HFFc6 (cell line): Measurements from ENCODE around the gene LIPE. TPM values are rescaled to one million over a fixed set of nuclear protein-coding genes. Genes with fewer than 3 reads are reported as not detected.

Experiments used
- DNase-seq: peaks from one replicate; pipeline ENCODE4 v3.0.0-alpha.2; 2018
- H3K27ac Mint-ChIP-seq: 2 replicates; pipeline ENCODE4 v1.8.0; 2020; ENCODE audit warnings: mild to moderate bottlenecking, mixed read lengths
- H3K27me3 Mint-ChIP-seq: 2 replicates; pipeline ENCODE4 v1.8.0; 2021; ENCODE audit warnings: mild to moderate bottlenecking, moderate library complexity, mixed read lengths; ENCODE audit not compliant: insufficient read depth
- H3K36me3 Mint-ChIP-seq: 2 replicates; pipeline ENCODE4 v1.8.0; 2021; ENCODE audit warnings: low read depth, mixed read lengths
- H3K4me1 Mint-ChIP-seq: 2 replicates; pipeline ENCODE4 v1.8.0; 2020; ENCODE audit warnings: low read depth, mixed read lengths
- H3K4me3 Mint-ChIP-seq: 2 replicates; pipeline ENCODE4 v1.8.0; 2020; ENCODE audit warnings: mild to moderate bottlenecking, moderate library complexity, mixed read lengths
- H3K9me3 Mint-ChIP-seq: 2 replicates; pipeline ENCODE4 v1.8.0; 2020; ENCODE audit warnings: mild to moderate bottlenecking, mixed read lengths
- total RNA-seq, 6 experiments: library from RNA; stranded (reverse); fragmentation: NEBNext Ultra II Directional; extraction: Animal tissue kit (Norgen Biotek cat#: 25700); gene quantifications; 2 replicates in 1 of 6; 3 replicates in 5 of 6; pipeline ENCODE4 v1.2.3, GENCODE V29; 2021
- TF ChIP-seq, protein P1 (sequence below): fragments of 200-600 bp; sonication (generic); IDR thresholded peaks from 2 replicates; pipeline ENCODE4 v1.5.0; 2021; ENCODE audit warnings: antibody characterized with exemption, mild to moderate bottlenecking

The LIPE gene
- total RNA-seq, 6 experiments from 2014 or later: 4.7 to 9.2 (median 7.1) TPM

DNA sequence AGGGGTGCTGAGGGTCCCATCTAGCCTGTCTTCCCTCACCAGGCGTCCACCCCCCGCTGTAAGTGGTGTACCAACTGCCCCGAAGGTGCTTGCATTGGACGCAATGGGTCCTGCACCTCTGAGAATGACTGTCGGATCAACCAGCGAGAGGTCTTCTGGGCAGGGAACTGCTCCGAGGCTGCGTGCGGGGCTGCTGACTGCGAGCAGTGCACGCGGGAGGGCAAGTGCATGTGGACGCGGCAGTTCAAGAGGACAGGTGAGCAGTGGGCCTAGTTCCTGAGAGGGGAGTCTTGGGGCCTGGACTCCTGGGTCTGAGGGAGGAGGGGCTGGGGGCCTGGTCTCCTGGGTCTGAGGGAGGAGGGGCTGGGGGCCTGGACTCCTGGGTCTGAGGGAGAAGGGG lies 64.8 kb downstream of the LIPE start:
- no peak for DNase-seq
- TF ChIP-seq, protein P1, sequence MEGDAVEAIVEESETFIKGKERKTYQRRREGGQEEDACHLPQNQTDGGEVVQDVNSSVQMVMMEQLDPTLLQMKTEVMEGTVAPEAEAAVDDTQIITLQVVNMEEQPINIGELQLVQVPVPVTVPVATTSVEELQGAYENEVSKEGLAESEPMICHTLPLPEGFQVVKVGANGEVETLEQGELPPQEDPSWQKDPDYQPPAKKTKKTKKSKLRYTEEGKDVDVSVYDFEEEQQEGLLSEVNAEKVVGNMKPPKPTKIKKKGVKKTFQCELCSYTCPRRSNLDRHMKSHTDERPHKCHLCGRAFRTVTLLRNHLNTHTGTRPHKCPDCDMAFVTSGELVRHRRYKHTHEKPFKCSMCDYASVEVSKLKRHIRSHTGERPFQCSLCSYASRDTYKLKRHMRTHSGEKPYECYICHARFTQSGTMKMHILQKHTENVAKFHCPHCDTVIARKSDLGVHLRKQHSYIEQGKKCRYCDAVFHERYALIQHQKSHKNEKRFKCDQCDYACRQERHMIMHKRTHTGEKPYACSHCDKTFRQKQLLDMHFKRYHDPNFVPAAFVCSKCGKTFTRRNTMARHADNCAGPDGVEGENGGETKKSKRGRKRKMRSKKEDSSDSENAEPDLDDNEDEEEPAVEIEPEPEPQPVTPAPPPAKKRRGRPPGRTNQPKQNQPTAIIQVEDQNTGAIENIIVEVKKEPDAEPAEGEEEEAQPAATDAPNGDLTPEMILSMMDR: no peak
- H3K4me1 Mint-ChIP-seq: peaks cover 7% of the 10 kb centered on the region
- H3K27ac Mint-ChIP-seq: no peak overlapping the region
- H3K36me3 Mint-ChIP-seq: peaks cover 28% of the 10 kb centered on the region
- no peak overlapping the region for H3K4me3 Mint-ChIP-seq
- peaks cover 3% of the 10 kb centered on the region for H3K27me3 Mint-ChIP-seq
- H3K9me3 Mint-ChIP-seq: no peaks in the 10 kb centered on the region

GRCh38 chr19:42361545-42361910 lies 65.7 kb downstream of the LIPE start:
- TF ChIP-seq, protein P1: no peak
- Mint-ChIP-seq H3K27me3 (peaks cover 3% of the 10 kb centered on the region), H3K27ac (no peak overlapping the region), H3K4me1 (peaks cover 2% of the 10 kb centered on the region; the same call in 1 of the 2 replicates), H3K9me3 (no peaks in the 10 kb centered on the region), H3K4me3 (no peak overlapping the region), H3K36me3 (peaks cover 24% of the 10 kb centered on the region)
- DNase-seq: no peak

- Mint-ChIP-seq H3K36me3 (peaks cover 21% of the 10 kb centered on the region), H3K9me3 (no peaks in the 10 kb centered on the region)
Observed at GRCh38 chr19:42360787-42361544, 66.2 kb downstream of the LIPE start.

GRCh38 chr19:42357290-42357689 lies 69.9 kb downstream of the LIPE start:
- no peak for DNase-seq
- Mint-ChIP-seq H3K36me3 (no peaks in the 10 kb centered on the region), H3K27me3 (peaks cover 1% of the 10 kb centered on the region), H3K4me3 (no peak overlapping the region), H3K9me3 (no peaks in the 10 kb centered on the region), H3K27ac (no peak overlapping the region), H3K4me1 (no peaks in the 10 kb centered on the region)
- TF ChIP-seq, protein P1: no peak

More at GRCh38 chr19:42360787-42361544, 66.2 kb downstream of the LIPE start:
- H3K4me1 Mint-ChIP-seq: no peaks in the 10 kb centered on the region
- TF ChIP-seq, protein P1: no peak; the same call in 1 of the 2 replicates
- H3K27me3 Mint-ChIP-seq: peaks cover 3% of the 10 kb centered on the region
- no peak overlapping the region for H3K27ac Mint-ChIP-seq
- no peak overlapping the region for H3K4me3 Mint-ChIP-seq
- DNase-seq: no peak

DNA sequence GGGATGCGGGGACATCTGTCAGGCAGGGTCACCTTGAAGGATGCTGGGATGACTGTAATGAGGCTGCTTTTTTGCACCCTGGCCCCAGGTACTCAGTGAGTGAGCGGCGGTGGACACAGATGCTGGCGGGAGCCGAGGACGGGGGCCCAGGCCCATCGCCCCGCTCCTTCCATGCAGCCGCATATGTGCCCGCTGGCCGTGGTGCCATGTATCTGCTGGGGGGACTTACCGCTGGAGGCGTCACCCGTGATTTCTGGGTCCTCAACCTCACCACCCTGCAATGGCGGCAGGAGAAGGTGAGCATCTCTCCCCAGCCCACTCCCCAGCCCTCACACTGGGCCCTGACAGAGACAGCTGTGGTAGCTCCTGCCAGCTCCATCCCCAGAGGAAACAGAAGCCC lies 70.5 kb downstream of the LIPE start:
- H3K27ac Mint-ChIP-seq: no peak overlapping the region
- H3K9me3 Mint-ChIP-seq: no peaks in the 10 kb centered on the region

More for the DNA sequence above, 70.5 kb downstream of the LIPE start:
- TF ChIP-seq, protein P1: no peak
- DNase-seq: no peak
- Mint-ChIP-seq H3K36me3 (no peaks in the 10 kb centered on the region), H3K4me1 (no peaks in the 10 kb centered on the region), H3K4me3 (no peak overlapping the region), H3K27me3 (peaks cover 1% of the 10 kb centered on the region)
